Measurements from ENCODE around the gene NEBL. TPM values are rescaled to one million over a fixed set of nuclear protein-coding genes. Genes with fewer than 3 reads are reported as not detected.

Gene NEBL
- total RNA-seq, 1 donor from 2014 or later = 0.74 TPM

DNA sequence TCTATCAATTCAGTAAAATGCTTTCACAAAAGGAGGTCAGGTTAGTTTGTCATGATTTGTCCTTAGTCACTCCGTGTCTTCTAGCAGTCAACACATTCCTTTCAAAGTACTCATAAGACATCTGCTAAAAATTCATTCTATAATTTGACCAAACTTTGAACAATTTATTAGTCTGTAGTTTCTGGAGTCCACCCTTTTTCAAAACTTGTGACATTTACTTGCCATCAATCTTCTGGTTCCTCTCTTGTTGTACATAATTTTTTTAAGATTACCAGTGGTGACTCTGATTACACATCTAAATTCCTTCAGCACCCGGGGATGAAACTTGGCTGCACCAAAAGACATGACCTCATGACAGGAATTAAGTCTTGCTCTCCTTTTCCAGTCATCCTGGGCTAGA is 130.1 kb downstream of the NEBL start:
- Mint-ChIP-seq H3K4me3 (ENCODE audit: unreplicated experiment) (no peak overlapping the region), H3K27me3 (ENCODE audit: unreplicated experiment) (no peaks in the 10 kb centered on the region), H3K4me1 (ENCODE audit: low read depth, unreplicated experiment) (no peaks in the 10 kb centered on the region), H3K27ac (ENCODE audit: unreplicated experiment) (no peak overlapping the region), H3K9me3 (ENCODE audit: unreplicated experiment) (no peaks in the 10 kb centered on the region), H3K36me3 (ENCODE audit: unreplicated experiment) (no peaks in the 10 kb centered on the region)
- no peak for DNase-seq
- TF ChIP-seq, protein P1, sequence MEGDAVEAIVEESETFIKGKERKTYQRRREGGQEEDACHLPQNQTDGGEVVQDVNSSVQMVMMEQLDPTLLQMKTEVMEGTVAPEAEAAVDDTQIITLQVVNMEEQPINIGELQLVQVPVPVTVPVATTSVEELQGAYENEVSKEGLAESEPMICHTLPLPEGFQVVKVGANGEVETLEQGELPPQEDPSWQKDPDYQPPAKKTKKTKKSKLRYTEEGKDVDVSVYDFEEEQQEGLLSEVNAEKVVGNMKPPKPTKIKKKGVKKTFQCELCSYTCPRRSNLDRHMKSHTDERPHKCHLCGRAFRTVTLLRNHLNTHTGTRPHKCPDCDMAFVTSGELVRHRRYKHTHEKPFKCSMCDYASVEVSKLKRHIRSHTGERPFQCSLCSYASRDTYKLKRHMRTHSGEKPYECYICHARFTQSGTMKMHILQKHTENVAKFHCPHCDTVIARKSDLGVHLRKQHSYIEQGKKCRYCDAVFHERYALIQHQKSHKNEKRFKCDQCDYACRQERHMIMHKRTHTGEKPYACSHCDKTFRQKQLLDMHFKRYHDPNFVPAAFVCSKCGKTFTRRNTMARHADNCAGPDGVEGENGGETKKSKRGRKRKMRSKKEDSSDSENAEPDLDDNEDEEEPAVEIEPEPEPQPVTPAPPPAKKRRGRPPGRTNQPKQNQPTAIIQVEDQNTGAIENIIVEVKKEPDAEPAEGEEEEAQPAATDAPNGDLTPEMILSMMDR (IDR thresholded peaks at IDR 0.05; ENCODE audit: partially characterized antibody, unreplicated experiment) = no peak

DNA sequence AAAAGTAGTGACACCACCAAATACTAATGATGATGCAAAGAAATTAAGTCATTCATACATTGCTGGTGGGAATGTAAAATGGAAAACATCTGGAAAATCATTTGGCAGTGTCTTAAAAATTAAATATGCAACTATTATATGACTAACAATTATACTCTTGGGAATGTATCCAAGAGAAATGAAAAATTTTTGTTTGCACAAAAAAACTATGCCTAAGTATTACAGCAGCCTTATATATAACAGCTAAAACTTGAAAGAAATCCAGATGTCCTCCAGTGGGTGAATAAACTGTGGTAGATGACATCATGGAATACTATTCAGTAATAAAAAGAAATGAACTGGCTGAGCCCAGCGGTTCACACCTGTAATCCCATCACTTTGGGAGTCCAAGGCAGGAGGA is 132.0 kb downstream of the NEBL start:
- TF ChIP-seq, protein P1 (IDR thresholded peaks at IDR 0.05; ENCODE audit: partially characterized antibody, unreplicated experiment) = no peak
- H3K36me3 Mint-ChIP-seq (ENCODE audit: unreplicated experiment) = no peaks in the 10 kb centered on the region
- no peak for DNase-seq

DNA sequence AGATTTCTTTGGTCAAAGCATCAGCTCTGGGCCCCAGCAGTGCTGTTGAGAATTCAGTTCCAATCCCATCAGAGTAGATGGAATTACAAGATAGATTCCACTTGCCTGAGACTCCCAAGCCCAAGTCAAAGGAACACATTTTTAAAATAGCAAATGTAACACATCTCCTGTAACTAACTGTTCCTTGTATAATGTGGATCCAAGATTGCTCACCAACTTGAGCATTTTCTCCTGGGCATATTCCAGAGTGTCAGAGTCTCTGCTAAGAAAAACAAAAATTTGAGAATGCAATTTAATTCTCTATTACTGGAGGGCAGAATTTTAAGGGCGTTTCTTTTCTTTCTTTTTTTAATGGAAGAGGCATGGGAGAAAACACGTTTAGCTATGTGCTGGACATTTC is 136.7 kb downstream of the NEBL start:
- no peaks in the 10 kb centered on the region for H3K9me3 Mint-ChIP-seq (ENCODE audit: unreplicated experiment)
- H3K4me1 Mint-ChIP-seq (ENCODE audit: low read depth, unreplicated experiment) = no peaks in the 10 kb centered on the region
- H3K27ac Mint-ChIP-seq (ENCODE audit: unreplicated experiment) = no peak overlapping the region
- DNase-seq = no peak
- H3K27me3 Mint-ChIP-seq (ENCODE audit: unreplicated experiment) = peaks cover 2% of the 10 kb centered on the region
- TF ChIP-seq, protein P1 (IDR thresholded peaks at IDR 0.05; ENCODE audit: partially characterized antibody, unreplicated experiment) = no peak
- H3K4me3 Mint-ChIP-seq (ENCODE audit: unreplicated experiment) = no peak overlapping the region
- H3K36me3 Mint-ChIP-seq (ENCODE audit: unreplicated experiment) = no peaks in the 10 kb centered on the region

More for the DNA sequence above, 132.0 kb downstream of the NEBL start:
- H3K9me3 Mint-ChIP-seq (ENCODE audit: unreplicated experiment) = no peaks in the 10 kb centered on the region
- H3K27ac Mint-ChIP-seq (ENCODE audit: unreplicated experiment) = no peak overlapping the region
- no peak overlapping the region for H3K4me3 Mint-ChIP-seq (ENCODE audit: unreplicated experiment)
- peaks cover 2% of the 10 kb centered on the region for H3K27me3 Mint-ChIP-seq (ENCODE audit: unreplicated experiment)
- no peaks in the 10 kb centered on the region for H3K4me1 Mint-ChIP-seq (ENCODE audit: low read depth, unreplicated experiment)

DNA sequence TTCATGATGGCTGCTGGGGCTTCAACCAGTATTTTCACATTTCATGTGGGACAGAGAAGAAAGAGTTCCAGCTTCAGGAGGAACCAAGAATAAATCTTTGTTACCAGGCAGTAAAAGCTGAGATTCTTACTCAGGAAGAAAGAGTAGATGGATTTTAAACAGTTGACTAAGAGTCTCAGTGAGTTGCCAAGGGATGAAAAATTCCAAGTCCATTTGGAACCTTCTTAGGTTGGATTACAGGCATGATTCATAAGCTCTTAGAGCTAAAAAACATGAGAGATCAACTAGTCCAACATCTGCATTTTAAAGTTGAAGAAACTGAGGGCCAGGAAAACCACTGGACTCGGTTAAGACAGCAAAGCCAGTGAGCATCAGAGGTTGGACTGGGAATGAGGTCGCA is 148.6 kb downstream of the NEBL start:
- peaks cover 6% of the 10 kb centered on the region for H3K36me3 Mint-ChIP-seq (ENCODE audit: unreplicated experiment)
- DNase-seq = no peak
- TF ChIP-seq, protein P1 (IDR thresholded peaks at IDR 0.05; ENCODE audit: partially characterized antibody, unreplicated experiment) = no peak

DNA sequence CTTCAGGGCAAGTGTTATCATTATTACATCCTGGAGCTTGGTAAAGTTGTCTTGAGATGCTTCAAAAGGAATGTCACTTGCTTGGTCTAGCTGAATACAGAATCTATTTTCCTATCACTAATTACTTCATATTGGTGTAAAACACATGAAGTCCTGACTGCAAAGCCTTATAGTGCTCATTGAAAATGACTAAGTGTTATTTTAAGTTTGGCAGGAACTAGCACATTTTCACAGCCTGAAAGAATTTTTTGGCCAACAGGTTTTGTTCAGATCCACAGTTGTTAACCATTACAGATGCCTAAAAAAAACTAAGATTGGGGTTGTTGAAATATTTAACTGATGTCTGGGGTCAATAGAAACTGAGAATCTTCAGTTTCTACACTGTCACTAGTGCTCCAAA is 149.3 kb downstream of the NEBL start:
- Mint-ChIP-seq H3K4me1 (ENCODE audit: low read depth, unreplicated experiment) (no peaks in the 10 kb centered on the region), H3K27me3 (ENCODE audit: unreplicated experiment) (no peaks in the 10 kb centered on the region), H3K9me3 (ENCODE audit: unreplicated experiment) (no peaks in the 10 kb centered on the region), H3K27ac (ENCODE audit: unreplicated experiment) (no peak overlapping the region), H3K36me3 (ENCODE audit: unreplicated experiment) (peaks cover 6% of the 10 kb centered on the region), H3K4me3 (ENCODE audit: unreplicated experiment) (no peak overlapping the region)
- no peak for DNase-seq
- TF ChIP-seq, protein P1 (IDR thresholded peaks at IDR 0.05; ENCODE audit: partially characterized antibody, unreplicated experiment) = no peak

More for the DNA sequence above, 148.6 kb downstream of the NEBL start:
- Mint-ChIP-seq H3K4me1 (ENCODE audit: low read depth, unreplicated experiment) (no peaks in the 10 kb centered on the region), H3K27ac (ENCODE audit: unreplicated experiment) (no peak overlapping the region), H3K27me3 (ENCODE audit: unreplicated experiment) (no peaks in the 10 kb centered on the region), H3K9me3 (ENCODE audit: unreplicated experiment) (no peaks in the 10 kb centered on the region), H3K4me3 (ENCODE audit: unreplicated experiment) (no peak overlapping the region)

Data from glutamatergic neuron (in vitro differentiated cells).